GM13976 (cell line): ENCODE data around the gene FANCL.
"Not testable (repeated sequence)": the region's sequence is repeated elsewhere in the genome, so short reads cannot be mapped to it uniquely, and the experiment has no call there.

Source experiments
- DNase-seq: peaks from one replicate; pipeline ENCODE4 v3.0.0; 2012; ENCODE audit warnings: low spot score
- CTCF ChIP-seq: IDR thresholded peaks from 2 replicates; pipeline ENCODE4 v1.5.1; 2012; ENCODE audit warnings: borderline replicate concordance, mild to moderate bottlenecking; ENCODE audit not compliant: insufficient read depth; ENCODE audit errors: extremely low read depth, missing control alignments, control extremely low read depth
- in situ Hi-C: fragments of 300-500 bp; cut with MboI; formaldehyde crosslinking; loops from one replicate; pipeline ENCODE4 v1.12.0; 2022; ENCODE audit warnings: low sequenced_read_pairs, mixed read lengths, inconsistent platforms; ENCODE audit not compliant: unreplicated experiment

FANCL gene

GRCh38 chr2:58131191-58132011, 109.7 kb downstream of the FANCL start:
- in situ Hi-C loops, result no loop called here
- TF ChIP-seq CTCF, result no peak
- no peak for DNase-seq

GRCh38 chr2:58130238-58130637, 110.9 kb downstream of the FANCL start:
- no peak for TF ChIP-seq CTCF
- DNase-seq, result no peak
- in situ Hi-C loops, result no loop called here

- no peak for DNase-seq
- TF ChIP-seq CTCF, result no peak
- in situ Hi-C loops, result no loop called here
Measured at GRCh38 chr2:58127111-58127510, 114.0 kb downstream of the FANCL start.

- TF ChIP-seq CTCF, result no peak
- in situ Hi-C loops, result no loop called here
- DNase-seq, result no peak
Measured at GRCh38 chr2:58122540-58122939, 118.6 kb downstream of the FANCL start.

- DNase-seq, result no peak
- TF ChIP-seq CTCF, result no peak
- in situ Hi-C loops, result no loop called here
Measured at GRCh38 chr2:58122040-58122439, 119.1 kb downstream of the FANCL start.

GRCh38 chr2:58120626-58121229, 120.4 kb downstream of the FANCL start:
- in situ Hi-C loops, result no loop called here
- no peak for TF ChIP-seq CTCF
- DNase-seq, result no peak

GRCh38 chr2:58113563-58113962, 127.6 kb downstream of the FANCL start:
- DNase-seq, in situ Hi-C loops: not testable (repeated sequence)
